Embryonic facial prominence (tissue), 1 donor: ENCODE measurements around the gene INKA2.

Experiments
- DNase-seq: peaks from one replicate; pipeline ENCODE4 v3.0.0-alpha.2; 2016; ENCODE audit errors: extremely low spot score

The INKA2 gene

DNA sequence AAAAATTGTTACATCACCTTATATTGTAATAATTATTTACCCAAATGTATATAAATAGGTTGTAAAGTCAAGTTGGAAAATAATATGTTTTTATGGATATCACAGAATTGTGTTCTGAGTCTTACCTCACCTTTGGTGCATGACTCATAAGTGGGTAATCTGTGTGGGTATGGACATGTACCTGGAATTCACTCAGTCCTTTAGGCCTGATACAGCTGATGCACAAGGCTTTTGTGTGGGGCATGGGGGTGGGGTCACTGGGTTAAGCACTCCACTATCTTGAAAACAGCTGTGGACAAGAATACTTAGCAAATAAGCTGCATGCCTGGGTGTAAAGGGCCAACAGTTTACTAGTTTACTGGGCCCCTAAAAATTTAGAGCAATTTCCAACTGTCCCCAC is 34.4 kb downstream of the INKA2 start:
- no peak for DNase-seq

- no peak for DNase-seq
Observed at GRCh38 chr1:111704240-111704639, 35.0 kb downstream of the INKA2 start.

DNA sequence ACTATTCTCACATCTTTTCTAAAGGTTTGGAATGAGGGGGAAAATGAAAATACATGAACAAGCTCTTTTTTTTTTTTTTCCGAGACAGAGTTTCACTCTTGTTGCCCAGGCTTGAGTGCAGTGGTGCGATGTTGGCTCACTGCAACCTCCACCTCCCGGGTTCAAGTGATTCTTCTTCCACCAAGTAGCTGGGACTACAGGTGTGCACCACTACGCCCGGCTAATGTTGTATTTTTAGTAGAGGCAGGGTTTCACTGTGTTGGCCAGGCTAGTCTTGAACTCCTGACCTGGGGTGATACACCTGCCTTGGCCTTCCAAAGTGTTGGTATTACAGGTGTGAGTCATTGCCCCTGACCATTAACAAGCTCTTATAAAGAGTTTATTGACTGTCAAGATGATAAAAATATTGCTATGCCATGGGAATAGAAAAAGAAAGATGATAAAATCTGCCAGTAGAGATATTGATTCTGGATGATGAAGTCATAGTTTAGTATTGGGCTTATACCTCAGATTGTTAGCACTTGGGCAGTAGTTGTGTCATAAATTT is 36.6 kb downstream of the INKA2 start:
- DNase-seq = no peak

DNA sequence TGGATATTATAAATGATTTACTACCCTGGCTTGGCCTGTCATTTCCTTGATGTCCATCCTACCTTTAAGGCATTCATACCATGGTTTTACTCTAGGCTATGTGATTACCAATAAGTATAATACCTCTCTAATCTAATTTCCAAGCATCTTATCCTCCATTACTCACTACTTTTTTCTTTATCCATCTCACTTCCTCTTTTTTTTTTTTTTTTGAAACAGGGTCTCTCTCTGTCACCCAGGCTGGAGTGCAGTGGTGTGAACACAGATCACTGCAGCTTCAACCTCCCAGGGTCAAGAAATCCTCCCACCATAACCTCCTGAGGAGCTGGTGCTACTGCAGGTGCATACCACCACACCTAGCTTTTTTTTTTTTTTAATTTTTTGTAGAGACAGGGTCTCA is 39.9 kb downstream of the INKA2 start:
- DNase-seq = no peak

GRCh38 chr1:111696330-111696729 is 42.9 kb downstream of the INKA2 start:
- no peak for DNase-seq

GRCh38 chr1:111695801-111696200 is 43.4 kb downstream of the INKA2 start:
- DNase-seq = no peak

- no peak for DNase-seq
Observed at GRCh38 chr1:111691886-111692285, 47.3 kb downstream of the INKA2 start.

GRCh38 chr1:111690306-111690617 is 48.9 kb downstream of the INKA2 start:
- peak; percentile 51 for DNase-seq
